Stimulated activated CD4-positive, alpha-beta T cell treated with anti-CD3 and anti-CD28 coated beads, Interleukin-1b, Interleukin-23, amount 100 ng/mL, for 1 hour (primary cell): ENCODE measurements around the gene SOD1.
"Not testable (repeated sequence)": the region's sequence is repeated elsewhere in the genome, so short reads cannot be mapped to it uniquely, and the experiment has no call there.

Experiments
- DNase-seq, 2 donors: peaks; one replicate each; pipeline ENCODE4 v3.0.0-alpha.2; 2020; ENCODE audit warnings: low read depth in 2 of 2

SOD1 gene

DNA sequence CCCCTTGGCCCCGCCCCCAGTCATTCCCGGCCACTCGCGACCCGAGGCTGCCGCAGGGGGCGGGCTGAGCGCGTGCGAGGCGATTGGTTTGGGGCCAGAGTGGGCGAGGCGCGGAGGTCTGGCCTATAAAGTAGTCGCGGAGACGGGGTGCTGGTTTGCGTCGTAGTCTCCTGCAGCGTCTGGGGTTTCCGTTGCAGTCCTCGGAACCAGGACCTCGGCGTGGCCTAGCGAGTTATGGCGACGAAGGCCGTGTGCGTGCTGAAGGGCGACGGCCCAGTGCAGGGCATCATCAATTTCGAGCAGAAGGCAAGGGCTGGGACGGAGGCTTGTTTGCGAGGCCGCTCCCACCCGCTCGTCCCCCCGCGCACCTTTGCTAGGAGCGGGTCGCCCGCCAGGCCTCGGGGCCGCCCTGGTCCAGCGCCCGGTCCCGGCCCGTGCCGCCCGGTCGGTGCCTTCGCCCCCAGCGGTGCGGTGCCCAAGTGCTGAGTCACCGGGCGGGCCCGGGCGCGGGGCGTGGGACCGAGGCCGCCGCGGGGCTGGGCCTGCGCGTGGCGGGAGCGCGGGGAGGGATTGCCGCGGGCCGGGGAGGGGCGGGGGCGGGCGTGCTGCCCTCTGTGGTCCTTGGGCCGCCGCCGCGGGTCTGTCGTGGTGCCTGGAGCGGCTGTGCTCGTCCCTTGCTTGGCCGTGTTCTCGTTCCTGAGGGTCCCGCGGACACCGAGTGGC is at the start of gene SOD1:
Gene SOD1 (plus strand): TSS at position 158 of the 723 bp plus-strand sequence. CDS start 77 bp downstream, at position 235.
- peak; percentile 89 to 95 for DNase-seq

DNA sequence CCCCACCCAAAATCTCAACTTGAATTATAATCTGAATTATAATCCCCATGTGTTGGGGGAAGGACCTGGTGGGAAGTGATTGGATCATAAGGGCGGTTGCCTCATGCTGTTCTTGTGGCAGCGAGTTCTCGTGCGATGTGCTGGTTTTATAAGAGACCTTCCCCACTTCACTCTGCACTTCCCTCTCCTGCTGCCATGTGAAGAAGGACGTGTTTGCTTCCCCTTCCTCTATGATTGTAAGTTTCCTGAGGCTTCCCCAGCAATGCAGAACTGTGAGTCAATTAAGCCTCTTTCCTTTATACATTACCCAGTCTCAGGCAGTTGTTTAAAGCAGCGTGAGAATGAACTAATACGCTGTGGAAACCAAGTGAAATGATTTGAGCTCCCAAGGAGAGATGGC is 48.0 kb upstream of the SOD1 start:
- no peak for DNase-seq

GRCh38 chr21:31612894-31613785 is 46.4 kb upstream of the SOD1 start:
- DNase-seq, result no peak

DNA sequence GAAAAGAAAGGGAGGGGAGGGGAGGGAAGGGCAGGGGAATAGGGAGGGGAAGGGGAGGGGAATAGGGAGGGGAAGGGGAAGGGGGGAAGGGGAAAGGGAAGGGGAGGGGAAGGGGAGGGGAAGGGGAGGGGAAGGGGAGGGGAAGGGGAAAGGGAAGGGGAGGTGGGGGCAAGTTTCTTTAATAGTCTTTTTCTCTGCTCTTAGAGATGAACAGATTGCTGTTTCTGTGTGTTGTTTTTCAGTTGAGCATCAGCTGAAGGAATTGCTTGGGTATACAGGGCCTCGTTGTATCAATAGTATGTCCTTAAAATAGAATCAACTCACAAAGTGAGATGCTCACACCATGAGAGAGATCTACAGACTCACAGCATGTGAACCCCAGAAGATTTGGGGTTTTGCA is 44.8 kb upstream of the SOD1 start:
- no peak for DNase-seq

DNA sequence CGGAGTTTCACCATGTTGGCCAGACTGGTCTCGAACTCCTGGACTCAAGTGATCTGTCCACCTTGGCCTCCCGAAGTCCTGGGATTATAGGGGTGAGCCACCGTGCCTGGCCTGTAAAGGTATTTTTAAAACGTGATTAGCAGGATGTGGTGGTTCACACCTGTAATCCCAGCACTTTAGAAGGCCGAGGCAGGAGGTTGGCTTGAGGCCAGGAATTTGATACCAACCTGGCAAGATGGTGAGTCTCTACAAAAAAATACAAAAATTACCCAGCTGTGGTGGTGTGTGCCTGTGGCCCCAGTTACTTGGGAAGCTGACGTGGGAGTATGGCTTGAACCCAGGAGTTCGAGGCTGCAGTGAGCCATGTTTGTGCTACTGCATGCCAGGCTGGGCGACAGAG is 43.3 kb upstream of the SOD1 start:
- no peak for DNase-seq

DNA sequence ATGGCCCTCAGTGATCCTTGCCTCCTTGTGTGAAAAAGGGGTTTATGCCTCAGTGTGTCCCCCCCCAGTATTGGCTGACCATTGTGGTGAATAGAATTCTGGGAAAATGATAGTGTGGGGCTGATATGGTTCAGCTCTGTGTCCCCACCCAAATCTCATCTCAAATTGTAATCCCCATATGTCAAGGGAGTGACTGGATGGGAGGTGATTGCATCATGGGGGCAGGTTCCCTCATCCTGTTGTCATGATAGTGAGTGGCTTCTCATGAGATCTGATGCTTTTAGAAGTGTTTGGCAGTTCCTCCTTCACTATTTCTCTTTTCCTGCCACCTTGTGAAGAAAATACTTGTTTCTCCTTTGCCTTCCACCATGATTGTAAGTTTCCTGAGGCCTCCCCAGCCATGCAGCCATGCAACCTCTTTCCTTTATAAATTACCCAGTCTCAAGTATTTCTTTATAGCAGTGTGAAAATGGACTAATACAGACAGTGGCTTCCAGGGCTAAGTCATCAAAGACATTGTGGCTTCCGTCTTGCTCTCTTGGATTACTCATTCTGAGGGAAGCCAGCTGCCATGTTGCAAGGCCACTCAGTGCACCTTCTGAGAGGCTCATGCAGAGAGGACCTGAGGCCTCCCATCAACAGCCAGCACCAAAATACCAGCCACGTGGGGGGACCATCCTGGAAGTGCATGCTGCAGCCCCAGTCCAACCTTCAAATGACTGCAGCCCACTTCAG is 40.6 kb upstream of the SOD1 start:
- DNase-seq, result no peak

DNA sequence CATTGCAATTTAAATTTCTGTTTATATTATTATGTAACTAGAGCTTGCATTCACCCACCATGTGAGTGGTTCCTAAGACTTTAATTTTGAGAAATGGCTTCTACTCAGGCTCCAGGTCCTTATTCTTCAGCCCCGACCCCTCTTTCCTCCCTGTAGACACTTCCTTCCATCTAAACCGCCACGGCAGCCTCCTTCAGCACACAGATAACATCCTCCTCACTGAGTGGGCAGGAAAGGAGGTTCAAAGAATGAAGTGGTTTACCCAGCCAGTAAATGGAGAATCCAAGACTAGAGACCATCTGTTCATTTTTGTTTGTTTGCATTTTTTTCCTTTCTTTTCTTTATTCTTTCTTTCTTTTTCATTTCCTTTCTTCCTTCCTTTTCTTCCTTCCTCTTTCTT is 37.1 kb upstream of the SOD1 start:
- no peak for DNase-seq

- DNase-seq, result no peak
Measured at GRCh38 chr21:31623664-31624063, 35.8 kb upstream of the SOD1 start.

- DNase-seq, result no peak
Measured at GRCh38 chr21:31624181-31624580, 35.3 kb upstream of the SOD1 start.

DNA sequence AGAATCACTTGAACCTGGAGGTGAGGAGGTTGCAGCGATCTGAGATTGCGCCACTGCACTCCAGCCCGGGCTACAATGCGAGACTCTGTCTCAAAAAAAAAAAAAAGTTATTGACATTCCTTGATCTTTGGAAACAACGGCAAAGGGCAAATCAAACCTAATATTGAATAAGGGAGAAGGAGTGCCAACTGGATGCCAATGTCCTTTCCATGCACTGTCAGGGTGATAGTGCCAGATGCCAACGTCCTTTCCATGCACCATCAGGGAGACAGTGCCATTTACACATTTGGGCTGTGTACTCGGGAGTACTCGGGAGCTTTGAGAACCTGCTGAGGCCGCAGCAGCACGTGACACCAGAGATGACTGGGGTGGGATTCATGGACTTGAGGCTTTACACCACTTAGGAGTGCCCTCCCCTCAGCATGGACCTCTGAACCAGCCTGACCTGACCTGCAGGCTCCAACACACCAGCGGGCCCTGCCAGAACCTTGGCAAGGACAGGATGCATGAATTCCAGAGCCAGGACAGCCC is 34.5 kb upstream of the SOD1 start:
- DNase-seq, result no peak

GRCh38 chr21:31629972-31630711 is 29.4 kb upstream of the SOD1 start:
- DNase-seq, result no peak

- DNase-seq, result not testable (repeated sequence)
Measured at GRCh38 chr21:31631881-31632280, 27.6 kb upstream of the SOD1 start.

DNA sequence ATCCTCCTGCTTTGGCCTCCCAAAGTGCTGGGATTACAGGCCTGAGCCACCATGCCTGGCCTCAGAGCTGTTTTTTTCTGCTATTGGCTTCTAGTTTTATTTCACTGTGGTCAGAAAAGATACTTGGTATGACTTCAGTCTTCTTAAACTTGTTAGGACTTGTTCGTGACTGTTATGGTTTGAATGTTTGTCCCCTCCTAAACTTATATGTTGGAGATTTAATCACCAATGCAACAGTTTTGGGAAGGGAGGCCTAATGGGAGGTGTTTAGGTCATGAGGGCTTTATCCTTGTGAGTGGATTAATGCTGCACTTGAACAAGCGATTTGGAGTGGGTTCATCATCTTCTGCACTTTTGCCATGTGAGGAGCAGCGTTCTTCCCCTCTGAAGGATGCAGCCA is 24.5 kb upstream of the SOD1 start:
- DNase-seq, result no peak

- DNase-seq, result no peak
Measured at GRCh38 chr21:31636874-31637273, 22.6 kb upstream of the SOD1 start.

DNA sequence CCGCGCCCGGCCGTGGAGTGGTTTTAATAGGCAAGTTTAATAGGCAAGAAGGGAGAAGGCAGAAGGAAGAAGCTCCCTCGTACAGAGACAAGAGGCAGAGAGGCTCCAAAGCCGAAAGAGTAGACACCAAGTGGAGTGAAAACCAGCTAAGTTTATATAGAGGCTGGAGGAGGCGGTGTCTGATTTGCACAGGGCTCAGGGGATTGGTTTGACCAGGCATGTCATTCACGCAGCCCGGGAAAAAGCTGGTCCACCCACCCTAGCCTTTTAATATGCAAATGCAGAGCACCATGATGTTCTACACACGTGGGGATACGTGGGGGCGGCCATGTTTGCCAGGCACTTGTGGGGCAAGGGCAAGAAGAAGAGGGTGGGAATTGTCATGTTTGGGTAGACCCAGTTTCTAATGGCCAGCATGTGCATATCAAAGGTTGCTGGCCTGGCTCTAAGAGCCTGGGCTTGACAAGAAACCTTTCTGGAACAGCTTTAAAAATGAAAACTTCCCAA is 18.0 kb upstream of the SOD1 start:
- no peak for DNase-seq

GRCh38 chr21:31644643-31645042 is 14.8 kb upstream of the SOD1 start:
- no peak for DNase-seq

GRCh38 chr21:31647650-31648049 is 11.8 kb upstream of the SOD1 start:
- no peak for DNase-seq

GRCh38 chr21:31650930-31651329 is 8.6 kb upstream of the SOD1 start:
- DNase-seq, result no peak

- not testable (repeated sequence) for DNase-seq
Measured at GRCh38 chr21:31651491-31651890, 8.0 kb upstream of the SOD1 start.

GRCh38 chr21:31654340-31654739 is 5.2 kb upstream of the SOD1 start:
- DNase-seq, result no peak
